ENCODE data around the gene FAF1. TPM values are rescaled to one million over a fixed set of nuclear protein-coding genes. Genes with fewer than 3 reads are reported as not detected.

Gene FAF1
- total RNA-seq, 1 experiment from 2014 or later: 73.2 TPM

DNA sequence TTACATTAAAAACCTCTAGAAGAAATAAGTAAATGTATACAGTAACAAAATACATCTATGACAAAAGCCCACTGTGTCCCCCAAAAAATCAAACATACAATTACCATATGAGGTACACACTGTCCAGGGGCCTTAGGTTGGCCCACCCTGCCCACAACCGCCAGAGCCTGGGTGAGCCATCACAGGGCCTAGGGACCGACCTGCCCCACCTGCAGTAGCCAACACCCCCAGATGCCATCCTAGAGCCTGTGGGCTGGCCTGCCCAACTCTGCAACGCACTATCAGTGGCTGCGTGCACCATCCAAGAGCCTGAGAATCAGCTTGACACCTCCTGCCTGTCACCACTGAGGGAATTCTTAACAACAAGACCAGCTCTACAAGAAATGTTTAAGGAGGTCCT lies 39.0 kb downstream of the FAF1 start:
- Histone ChIP-seq H3K9ac (ENCODE audit: low read length) (no peak overlapping the region), H3K4me2 (ENCODE audit: low read length) (no peak overlapping the region), H3K4me3 (replicated peaks in 1 of 2; ENCODE audit: low read depth in 1 of 2, low read length in 2 of 2) (no peak overlapping the region), H2AFZ (ENCODE audit: low read depth, low read length, poor library complexity, severe bottlenecking) (no peak overlapping the region), H3K27me3 (ENCODE audit: insufficient read depth, low read length) (no peaks in the 10 kb centered on the region), H3K9me3 (ENCODE audit: control insufficient read depth in 1 of 2, insufficient read depth in 1 of 2, low read depth in 1 of 2, low read length in 2 of 2) (peaks cover 0 to 6% of the 10 kb centered on the region in 2 experiments; a peak in 1 of 4 replicates), H3K36me3 (ENCODE audit: control insufficient read depth in 1 of 2, insufficient read depth in 2 of 2, low read length in 2 of 2) (no peaks in the 10 kb centered on the region), H3K79me2 (ENCODE audit: insufficient read depth, low read length) (peaks cover 92% of the 10 kb centered on the region), H3K4me1 (ENCODE audit: control insufficient read depth in 1 of 2, insufficient read depth in 2 of 2, low read length in 2 of 2) (no peaks in the 10 kb centered on the region), H4K20me1 (ENCODE audit: insufficient read depth) (0 out of 2 replicates have a peak, but pooled peaks cover 4% of the 10 kb centered on the region), H3K27ac (ENCODE audit: low read depth, low read length) (no peak overlapping the region), H3K9me2 (ENCODE audit: insufficient read depth) (no peaks in the 10 kb centered on the region)
- ChIA-PET RAD21 (ENCODE audit: low non-redundant PET in 1 of 2, low total read pairs in 2 of 2, uncharacterized antibody in 2 of 2, unreplicated experiment in 2 of 2) (no interaction called here), CTCF (no interaction called here), POLR2A (no interaction called here)
- no TSS peak for BruUV-seq (replicated peaks)
- TF ChIP-seq SIN3A (IDR thresholded peaks at IDR 0.05; ENCODE audit: low read depth) (no peak), RAD21 (IDR thresholded peaks at IDR 0.05; ENCODE audit: low read depth) (no peak), YY1 (IDR thresholded peaks at IDR 0.05; ENCODE audit: extremely low read depth, insufficient replicate concordance, low read depth, low read length) (no peak), ATF3 (IDR thresholded peaks at IDR 0.05) (no peak)
- TF ChIP-seq, protein P1, sequence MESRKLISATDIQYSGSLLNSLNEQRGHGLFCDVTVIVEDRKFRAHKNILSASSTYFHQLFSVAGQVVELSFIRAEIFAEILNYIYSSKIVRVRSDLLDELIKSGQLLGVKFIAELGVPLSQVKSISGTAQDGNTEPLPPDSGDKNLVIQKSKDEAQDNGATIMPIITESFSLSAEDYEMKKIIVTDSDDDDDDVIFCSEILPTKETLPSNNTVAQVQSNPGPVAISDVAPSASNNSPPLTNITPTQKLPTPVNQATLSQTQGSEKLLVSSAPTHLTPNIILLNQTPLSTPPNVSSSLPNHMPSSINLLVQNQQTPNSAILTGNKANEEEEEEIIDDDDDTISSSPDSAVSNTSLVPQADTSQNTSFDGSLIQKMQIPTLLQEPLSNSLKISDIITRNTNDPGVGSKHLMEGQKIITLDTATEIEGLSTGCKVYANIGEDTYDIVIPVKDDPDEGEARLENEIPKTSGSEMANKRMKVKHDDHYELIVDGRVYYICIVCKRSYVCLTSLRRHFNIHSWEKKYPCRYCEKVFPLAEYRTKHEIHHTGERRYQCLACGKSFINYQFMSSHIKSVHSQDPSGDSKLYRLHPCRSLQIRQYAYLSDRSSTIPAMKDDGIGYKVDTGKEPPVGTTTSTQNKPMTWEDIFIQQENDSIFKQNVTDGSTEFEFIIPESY (IDR thresholded peaks at IDR 0.05; ENCODE audit: extremely low read depth, insufficient replicate concordance, low read length): no peak
- TF ChIP-seq, protein P2, sequence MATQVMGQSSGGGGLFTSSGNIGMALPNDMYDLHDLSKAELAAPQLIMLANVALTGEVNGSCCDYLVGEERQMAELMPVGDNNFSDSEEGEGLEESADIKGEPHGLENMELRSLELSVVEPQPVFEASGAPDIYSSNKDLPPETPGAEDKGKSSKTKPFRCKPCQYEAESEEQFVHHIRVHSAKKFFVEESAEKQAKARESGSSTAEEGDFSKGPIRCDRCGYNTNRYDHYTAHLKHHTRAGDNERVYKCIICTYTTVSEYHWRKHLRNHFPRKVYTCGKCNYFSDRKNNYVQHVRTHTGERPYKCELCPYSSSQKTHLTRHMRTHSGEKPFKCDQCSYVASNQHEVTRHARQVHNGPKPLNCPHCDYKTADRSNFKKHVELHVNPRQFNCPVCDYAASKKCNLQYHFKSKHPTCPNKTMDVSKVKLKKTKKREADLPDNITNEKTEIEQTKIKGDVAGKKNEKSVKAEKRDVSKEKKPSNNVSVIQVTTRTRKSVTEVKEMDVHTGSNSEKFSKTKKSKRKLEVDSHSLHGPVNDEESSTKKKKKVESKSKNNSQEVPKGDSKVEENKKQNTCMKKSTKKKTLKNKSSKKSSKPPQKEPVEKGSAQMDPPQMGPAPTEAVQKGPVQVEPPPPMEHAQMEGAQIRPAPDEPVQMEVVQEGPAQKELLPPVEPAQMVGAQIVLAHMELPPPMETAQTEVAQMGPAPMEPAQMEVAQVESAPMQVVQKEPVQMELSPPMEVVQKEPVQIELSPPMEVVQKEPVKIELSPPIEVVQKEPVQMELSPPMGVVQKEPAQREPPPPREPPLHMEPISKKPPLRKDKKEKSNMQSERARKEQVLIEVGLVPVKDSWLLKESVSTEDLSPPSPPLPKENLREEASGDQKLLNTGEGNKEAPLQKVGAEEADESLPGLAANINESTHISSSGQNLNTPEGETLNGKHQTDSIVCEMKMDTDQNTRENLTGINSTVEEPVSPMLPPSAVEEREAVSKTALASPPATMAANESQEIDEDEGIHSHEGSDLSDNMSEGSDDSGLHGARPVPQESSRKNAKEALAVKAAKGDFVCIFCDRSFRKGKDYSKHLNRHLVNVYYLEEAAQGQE (IDR thresholded peaks at IDR 0.05; ENCODE audit: low read depth): no peak
- no peak for DNase-seq (ENCODE audit: low read depth, low spot score)
- ATAC-seq: no peak
- intact Hi-C loops (cut with micrococcal nuclease): no loop called here
